IPS-15b (cell line): ENCODE results near the gene FMO1.

Source experiments
- H3K27me3 ChIP-seq: one replicate; pipeline ENCODE4 v1.6.1; 2013; ENCODE audit warnings: low read length; ENCODE audit not compliant: control insufficient read depth, insufficient read depth
- H3K36me3 ChIP-seq: one replicate; pipeline ENCODE4 v1.6.1; 2013; ENCODE audit warnings: low read length; ENCODE audit not compliant: control insufficient read depth, insufficient read depth
- H3K4me1 ChIP-seq: one replicate; pipeline ENCODE4 v1.6.1; 2013; ENCODE audit warnings: mild to moderate bottlenecking, low read length; ENCODE audit not compliant: control insufficient read depth, insufficient read depth
- H3K4me3 ChIP-seq: one replicate; pipeline ENCODE4 v1.5.1; 2013; ENCODE audit warnings: low read depth, low read length
- H3K9ac ChIP-seq: one replicate; pipeline ENCODE4 v1.6.1; 2013; ENCODE audit warnings: low read depth, mild to moderate bottlenecking, low read length
- H3K9me3 ChIP-seq: one replicate; pipeline ENCODE4 v1.6.1; 2013; ENCODE audit warnings: mild to moderate bottlenecking, low read length; ENCODE audit not compliant: control insufficient read depth, insufficient read depth

The FMO1 gene

GRCh38 chr1:171245458-171246064 is 2.7 kb upstream of the FMO1 start:
- peaks cover 9% of the 10 kb centered on the region for H3K4me1 ChIP-seq
- H3K36me3 ChIP-seq = no peaks in the 10 kb centered on the region
- no peak overlapping the region for H3K9ac ChIP-seq
- H3K4me3 ChIP-seq = no peak overlapping the region
- peaks cover 10% of the 10 kb centered on the region for H3K27me3 ChIP-seq
- H3K9me3 ChIP-seq = no peaks in the 10 kb centered on the region

GRCh38 chr1:171247501-171247900 is 793 bp upstream of the FMO1 start:
- H3K9ac ChIP-seq = no peak overlapping the region
- H3K4me3 ChIP-seq = no peak overlapping the region
- no peaks in the 10 kb centered on the region for H3K9me3 ChIP-seq
- peaks cover 9% of the 10 kb centered on the region for H3K4me1 ChIP-seq
- no peaks in the 10 kb centered on the region for H3K36me3 ChIP-seq
- H3K27me3 ChIP-seq = peaks cover 13% of the 10 kb centered on the region

- H3K4me1 ChIP-seq = peaks cover 9% of the 10 kb centered on the region
- no peak overlapping the region for H3K9ac ChIP-seq
- peaks cover 16% of the 10 kb centered on the region for H3K27me3 ChIP-seq
- H3K36me3 ChIP-seq = no peaks in the 10 kb centered on the region
- H3K4me3 ChIP-seq = no peak overlapping the region
- no peaks in the 10 kb centered on the region for H3K9me3 ChIP-seq
Measured at GRCh38 chr1:171248841-171249240, 547 bp downstream of the FMO1 start.

- H3K27me3 ChIP-seq = peaks cover 16% of the 10 kb centered on the region
- H3K36me3 ChIP-seq = no peaks in the 10 kb centered on the region
- H3K4me3 ChIP-seq = no peak overlapping the region
- no peaks in the 10 kb centered on the region for H3K9me3 ChIP-seq
- no peak overlapping the region for H3K9ac ChIP-seq
- peaks cover 9% of the 10 kb centered on the region for H3K4me1 ChIP-seq
Measured at GRCh38 chr1:171250263-171250662, 2.0 kb downstream of the FMO1 start.

- Histone ChIP-seq H3K4me3 (peak overlapping the region; percentile 65), H3K9ac (no peak overlapping the region), H3K27me3 (peaks cover 16% of the 10 kb centered on the region), H3K4me1 (peaks cover 9% of the 10 kb centered on the region), H3K9me3 (no peaks in the 10 kb centered on the region), H3K36me3 (no peaks in the 10 kb centered on the region)
Measured at GRCh38 chr1:171251042-171251951, 3.0 kb downstream of the FMO1 start.

- Histone ChIP-seq H3K9me3 (no peaks in the 10 kb centered on the region), H3K4me1 (peaks cover 9% of the 10 kb centered on the region), H3K9ac (no peak overlapping the region), H3K4me3 (peak overlapping the region; percentile 65), H3K27me3 (peaks cover 16% of the 10 kb centered on the region), H3K36me3 (no peaks in the 10 kb centered on the region)
Measured at GRCh38 chr1:171251952-171252300, 3.6 kb downstream of the FMO1 start.

- Histone ChIP-seq H3K27me3 (peaks cover 16% of the 10 kb centered on the region), H3K4me1 (peaks cover 9% of the 10 kb centered on the region), H3K36me3 (no peaks in the 10 kb centered on the region), H3K9ac (no peak overlapping the region), H3K4me3 (no peak overlapping the region), H3K9me3 (no peaks in the 10 kb centered on the region)
Measured at GRCh38 chr1:171252482-171252881, 4.2 kb downstream of the FMO1 start.

GRCh38 chr1:171254859-171255258 is 6.6 kb downstream of the FMO1 start:
- no peak overlapping the region for H3K4me3 ChIP-seq
- H3K36me3 ChIP-seq = no peaks in the 10 kb centered on the region
- H3K9me3 ChIP-seq = no peaks in the 10 kb centered on the region
- H3K4me1 ChIP-seq = peaks cover 5% of the 10 kb centered on the region
- no peak overlapping the region for H3K9ac ChIP-seq
- peaks cover 11% of the 10 kb centered on the region for H3K27me3 ChIP-seq

- Histone ChIP-seq H3K27me3 (peaks cover 3% of the 10 kb centered on the region), H3K36me3 (no peaks in the 10 kb centered on the region), H3K9ac (no peak overlapping the region), H3K4me3 (no peak overlapping the region), H3K4me1 (no peaks in the 10 kb centered on the region), H3K9me3 (no peaks in the 10 kb centered on the region)
Measured at GRCh38 chr1:171256940-171257606, 8.8 kb downstream of the FMO1 start.

- no peaks in the 10 kb centered on the region for H3K36me3 ChIP-seq
- H3K4me3 ChIP-seq = no peak overlapping the region
- H3K9ac ChIP-seq = no peak overlapping the region
- H3K4me1 ChIP-seq = no peaks in the 10 kb centered on the region
- peaks cover 3% of the 10 kb centered on the region for H3K27me3 ChIP-seq
- H3K9me3 ChIP-seq = no peaks in the 10 kb centered on the region
Measured at GRCh38 chr1:171257607-171258076, 9.3 kb downstream of the FMO1 start.

- H3K9ac ChIP-seq = no peak overlapping the region
- H3K9me3 ChIP-seq = no peaks in the 10 kb centered on the region
- no peaks in the 10 kb centered on the region for H3K4me1 ChIP-seq
- no peaks in the 10 kb centered on the region for H3K27me3 ChIP-seq
- no peaks in the 10 kb centered on the region for H3K36me3 ChIP-seq
- no peak overlapping the region for H3K4me3 ChIP-seq
Measured at GRCh38 chr1:171258429-171258828, 10.1 kb downstream of the FMO1 start.
